HG02610 (cell line): Measurements from ENCODE around the gene LEMD2.

Experiments used
- ATAC-seq: cut with Tn5 transposase; IDR thresholded peaks from one replicate; pipeline ENCODE4 v1.9.1; 2021; ENCODE audit warnings: mild to moderate bottlenecking, moderate library complexity; ENCODE audit not compliant: unreplicated experiment

The LEMD2 gene

GRCh38 chr6:33759887-33760629 is 28.9 kb downstream of the LEMD2 start:
- ATAC-seq = no peak

GRCh38 chr6:33758815-33759216 is 30.1 kb downstream of the LEMD2 start:
- no peak for ATAC-seq

- ATAC-seq = no peak
These were observed 31.0 kb downstream of the LEMD2 start for GRCh38 chr6:33757906-33758305.

- no peak for ATAC-seq
These were observed 31.8 kb downstream of the LEMD2 start for GRCh38 chr6:33757113-33757512.

- ATAC-seq = no peak
These were observed 32.5 kb downstream of the LEMD2 start for GRCh38 chr6:33756211-33756954.

- ATAC-seq = no peak
These were observed 33.7 kb downstream of the LEMD2 start for GRCh38 chr6:33755070-33755869.

- no peak for ATAC-seq
These were observed 34.7 kb downstream of the LEMD2 start for GRCh38 chr6:33754222-33754621.

- ATAC-seq = no peak
These were observed 36.3 kb downstream of the LEMD2 start for GRCh38 chr6:33752646-33753015.

GRCh38 chr6:33751771-33752645 is 36.9 kb downstream of the LEMD2 start:
- ATAC-seq = no peak

GRCh38 chr6:33750244-33750991 is 38.5 kb downstream of the LEMD2 start:
- no peak for ATAC-seq

GRCh38 chr6:33749401-33749800 is 39.5 kb downstream of the LEMD2 start:
- ATAC-seq = no peak

GRCh38 chr6:33748841-33749240 is 40.1 kb downstream of the LEMD2 start:
- ATAC-seq = no peak

- no peak for ATAC-seq
These were observed 41.1 kb downstream of the LEMD2 start for GRCh38 chr6:33747823-33748222.

- no peak for ATAC-seq
These were observed 42.3 kb downstream of the LEMD2 start, which contains the start of gene IP6K3 for GRCh38 chr6:33746651-33747100. Gene IP6K3, minus strand, starts transcription at chr6:33746905. Its CDS starts 11,429 bp downstream, at chr6:33735476.

GRCh38 chr6:33746036-33746600 is 42.8 kb downstream of the LEMD2 start:
- no peak for ATAC-seq

- ATAC-seq = no peak
These were observed 43.4 kb downstream of the LEMD2 start for GRCh38 chr6:33745548-33745947.

GRCh38 chr6:33744895-33745546 is 43.9 kb downstream of the LEMD2 start:
- no peak for ATAC-seq

- no peak for ATAC-seq
These were observed 44.7 kb downstream of the LEMD2 start for GRCh38 chr6:33744001-33744848.
